Measurements from ENCODE around the gene H1-8. TPM values are rescaled to one million over a fixed set of nuclear protein-coding genes. Genes with fewer than 3 reads are reported as not detected.

H1-8 gene
- total and polyA plus RNA-seq, 9 donors: 0.27 TPM; not detected in 8

GRCh38 chr3:129581623-129582022 is 38.6 kb downstream of the H1-8 start:
- intact Hi-C loops (cut with DNase I): no loop called here
- Histone ChIP-seq H3K36me3 (no peaks in the 10 kb centered on the region), H3K9me3 (no peaks in the 10 kb centered on the region), H3K27me3 (no peaks in the 10 kb centered on the region), H3K27ac (no peak overlapping the region), H3K4me3 (no peak overlapping the region), H3K4me1 (ENCODE audit: insufficient read depth) (no peaks in the 10 kb centered on the region)
- TF ChIP-seq CTCF (IDR thresholded peaks at IDR 0.05) (no peak), EP300 (IDR thresholded peaks at IDR 0.05) (no peak), POLR2A (IDR thresholded peaks at IDR 0.05) (no peak)
- WGBS, 3 donors: 83 to 93% (median 91%) methylated on average over 8 of the region's 8 CpGs
- DNase-seq: no peak

GRCh38 chr3:129582799-129583198 is 39.8 kb downstream of the H1-8 start:
- Histone ChIP-seq H3K27me3 (no peaks in the 10 kb centered on the region), H3K36me3 (no peaks in the 10 kb centered on the region), H3K9me3 (no peaks in the 10 kb centered on the region), H3K27ac (no peak overlapping the region), H3K4me1 (ENCODE audit: insufficient read depth) (no peaks in the 10 kb centered on the region), H3K4me3 (no peak overlapping the region)
- TF ChIP-seq CTCF (IDR thresholded peaks at IDR 0.05) (no peak), POLR2A (IDR thresholded peaks at IDR 0.05) (no peak), EP300 (IDR thresholded peaks at IDR 0.05) (no peak)
- intact Hi-C loops (cut with DNase I): no loop called here
- no peak for DNase-seq
- WGBS, 3 donors: 87 to 95% (median 89%) methylated on average over 5 of the region's 5 CpGs

GRCh38 chr3:129583289-129583688 is 40.3 kb downstream of the H1-8 start:
- 89 to 94% (median 91%) methylated on average over 9 of the region's 9 CpGs for WGBS, 3 donors
- Histone ChIP-seq H3K36me3 (no peaks in the 10 kb centered on the region), H3K27ac (no peak overlapping the region), H3K27me3 (no peaks in the 10 kb centered on the region), H3K4me3 (no peak overlapping the region), H3K4me1 (ENCODE audit: insufficient read depth) (no peaks in the 10 kb centered on the region), H3K9me3 (no peaks in the 10 kb centered on the region)
- intact Hi-C loops (cut with DNase I): no loop called here
- DNase-seq: no peak
- TF ChIP-seq CTCF (IDR thresholded peaks at IDR 0.05) (no peak), EP300 (IDR thresholded peaks at IDR 0.05) (no peak), POLR2A (IDR thresholded peaks at IDR 0.05) (no peak)

GRCh38 chr3:129584631-129585030 is 41.7 kb downstream of the H1-8 start:
- Histone ChIP-seq H3K4me1 (ENCODE audit: insufficient read depth) (no peaks in the 10 kb centered on the region), H3K36me3 (no peaks in the 10 kb centered on the region), H3K27me3 (no peaks in the 10 kb centered on the region), H3K27ac (no peak overlapping the region), H3K4me3 (no peak overlapping the region), H3K9me3 (no peaks in the 10 kb centered on the region)
- TF ChIP-seq EP300 (IDR thresholded peaks at IDR 0.05) (no peak), CTCF (IDR thresholded peaks at IDR 0.05) (no peak), POLR2A (IDR thresholded peaks at IDR 0.05) (no peak)
- intact Hi-C loops (cut with DNase I): no loop called here
- DNase-seq: no peak
- WGBS, 3 donors: 66 to 93% (median 86%) methylated on average over 3 of the region's 3 CpGs
